ENCODE results near the gene KIRREL3.
"Not testable (repeated sequence)": the region's sequence is repeated elsewhere in the genome, so short reads cannot be mapped to it uniquely, and the experiment has no call there.

Gene KIRREL3

GRCh38 chr11:126394036-126394435 is 606.5 kb downstream of the KIRREL3 start:
- DNase-seq (ENCODE audit: insufficient read length, low spot score) = no peak

DNA sequence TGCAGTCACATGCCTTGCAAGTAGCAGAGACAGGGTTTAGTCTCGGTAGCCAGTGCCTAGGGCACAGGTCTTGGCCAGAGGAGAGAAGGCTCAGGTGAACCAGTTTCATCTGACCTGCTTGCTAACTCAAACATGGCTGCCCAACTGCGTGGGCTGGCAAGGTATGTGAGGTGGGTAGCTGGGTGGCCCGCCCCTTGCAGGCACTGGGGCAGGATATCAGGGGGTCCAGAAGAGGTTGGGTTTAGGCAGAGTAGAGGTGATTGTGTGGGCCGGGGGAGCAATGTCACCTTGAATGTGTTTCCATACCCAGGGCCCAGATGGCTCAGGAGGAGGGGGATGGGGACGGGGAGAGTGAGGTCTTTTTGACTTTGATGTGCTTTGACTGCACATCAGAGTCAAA is 607.4 kb downstream of the KIRREL3 start:
- DNase-seq (ENCODE audit: insufficient read length, low spot score) = no peak
- TF ChIP-seq POLR2A (IDR thresholded peaks at IDR 0.05; ENCODE audit: low read depth, low read length) (no peak), POU2F2 (IDR thresholded peaks at IDR 0.05; ENCODE audit: low read depth, low read length) (no peak), POLR2AphosphoS5 (IDR thresholded peaks at IDR 0.05; ENCODE audit: low read depth, low read length) (no peak), TAF1 (IDR thresholded peaks at IDR 0.05; ENCODE audit: low read depth, low read length) (no peak), SPI1 (IDR thresholded peaks at IDR 0.05; ENCODE audit: low read depth, low read length) (no peak), PAX5 (IDR thresholded peaks at IDR 0.05; ENCODE audit: insufficient read depth, low read length, severe bottlenecking) (no peak)
- FAIRE-seq = no peak

More at GRCh38 chr11:126394036-126394435, 606.5 kb downstream of the KIRREL3 start:
- TF ChIP-seq SPI1 (IDR thresholded peaks at IDR 0.05; ENCODE audit: low read depth, low read length) = no peak
- FAIRE-seq = no peak

DNA sequence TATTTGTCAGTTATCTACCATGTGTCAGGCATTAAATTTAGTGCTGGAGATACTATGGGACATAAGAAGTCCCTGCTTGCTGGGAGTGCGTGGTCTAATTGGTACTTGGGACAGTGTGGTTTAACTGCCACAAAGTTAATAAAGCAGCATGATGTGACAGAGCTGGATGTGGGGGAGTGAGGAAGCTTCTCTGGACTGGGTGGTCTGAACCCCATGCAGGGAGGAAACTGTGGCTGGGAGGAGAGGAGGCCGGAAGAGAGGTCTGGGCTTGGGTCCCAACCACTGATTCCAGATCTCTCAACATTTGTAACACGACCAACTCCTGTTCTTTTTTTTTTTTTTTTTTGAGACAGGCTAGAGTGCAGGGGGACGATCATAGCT is 607.9 kb downstream of the KIRREL3 start:
- DNase-seq (ENCODE audit: insufficient read length, low spot score) (no peak), FAIRE-seq (peak; percentile 40)
- TF ChIP-seq PAX5 (IDR thresholded peaks at IDR 0.05; ENCODE audit: insufficient read depth, low read length, severe bottlenecking) (no peak), SPI1 (IDR thresholded peaks at IDR 0.05; ENCODE audit: low read depth, low read length) (no peak), TAF1 (IDR thresholded peaks at IDR 0.05; ENCODE audit: low read depth, low read length) (no peak), POU2F2 (IDR thresholded peaks at IDR 0.05; ENCODE audit: low read depth, low read length) (no peak), POLR2A (IDR thresholded peaks at IDR 0.05; ENCODE audit: low read depth, low read length) (no peak), POLR2AphosphoS5 (IDR thresholded peaks at IDR 0.05; ENCODE audit: low read depth, low read length) (no peak)

DNA sequence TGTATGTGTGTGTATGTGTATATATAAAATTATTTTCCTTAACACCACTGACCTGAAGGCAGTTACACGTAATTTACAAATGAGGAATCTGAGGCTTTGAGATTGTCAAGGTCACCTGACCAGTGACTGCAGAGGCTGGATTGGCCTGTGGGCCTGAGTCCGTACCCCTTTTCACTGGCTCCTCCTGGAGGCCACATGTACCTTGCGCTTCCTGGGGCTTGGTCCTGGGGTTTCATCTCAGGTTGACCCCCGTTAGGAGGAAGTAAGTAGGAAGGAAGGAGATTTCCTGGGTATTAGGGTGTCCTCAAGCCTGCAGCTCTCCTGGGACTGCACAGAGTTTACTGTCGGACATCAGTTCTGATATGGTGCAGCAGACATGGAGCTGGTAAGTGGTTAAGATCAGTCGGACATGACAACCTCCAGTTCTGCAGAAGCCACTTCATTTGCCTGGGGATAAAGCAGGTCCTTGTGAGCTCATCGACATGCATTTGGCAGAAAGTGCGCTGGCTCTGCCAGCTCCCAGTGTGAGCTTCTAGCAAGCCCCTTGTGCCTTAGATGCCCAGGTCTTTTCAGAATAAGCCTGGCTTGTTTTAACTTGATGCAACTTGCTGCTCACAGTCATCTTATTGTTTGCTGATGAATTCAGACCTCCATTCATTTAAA is 608.5 kb downstream of the KIRREL3 start:
- no peak for DNase-seq (ENCODE audit: insufficient read length, low spot score)
- TF ChIP-seq POLR2A (IDR thresholded peaks at IDR 0.05; ENCODE audit: low read depth, low read length) (no peak), SPI1 (IDR thresholded peaks at IDR 0.05; ENCODE audit: low read depth, low read length) (no peak), POLR2AphosphoS5 (IDR thresholded peaks at IDR 0.05; ENCODE audit: low read depth, low read length) (no peak), POU2F2 (IDR thresholded peaks at IDR 0.05; ENCODE audit: low read depth, low read length) (no peak), PAX5 (IDR thresholded peaks at IDR 0.05; ENCODE audit: insufficient read depth, low read length, severe bottlenecking) (no peak), TAF1 (IDR thresholded peaks at IDR 0.05; ENCODE audit: low read depth, low read length) (no peak)
- peak; percentile 70 for FAIRE-seq

DNA sequence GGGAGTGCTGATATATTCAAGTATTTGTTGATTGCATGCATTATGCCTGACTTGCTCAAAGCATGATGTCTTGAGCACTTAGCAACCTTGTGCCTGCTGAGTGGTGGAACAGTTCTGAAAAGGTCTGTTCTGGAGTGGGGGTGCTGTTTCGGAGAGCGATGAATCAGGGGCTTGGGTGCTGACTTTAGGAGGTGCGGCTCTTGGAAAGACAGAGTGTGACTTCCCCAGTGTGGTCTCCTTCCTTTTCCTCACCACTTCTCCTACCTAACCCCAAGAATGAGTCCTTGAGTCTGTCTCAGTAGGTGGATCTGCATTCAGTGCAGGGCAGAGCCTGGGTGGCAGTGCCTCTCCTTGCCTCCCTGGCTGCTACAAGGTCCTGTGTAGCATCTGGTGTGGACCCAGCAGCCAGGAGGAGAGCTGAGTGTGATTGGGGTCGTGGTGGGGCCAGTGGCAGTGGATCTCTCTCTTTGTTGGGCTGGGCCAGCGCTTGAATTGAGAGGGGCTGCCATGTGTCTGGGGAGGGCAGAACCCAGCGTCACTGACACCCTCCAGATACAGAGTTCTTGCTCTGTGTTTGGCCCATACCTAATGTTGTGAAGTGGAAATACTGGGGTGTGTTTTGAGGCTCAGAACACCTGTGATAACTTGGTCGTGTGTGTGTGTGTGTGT is 609.1 kb downstream of the KIRREL3 start:
- FAIRE-seq (no peak), DNase-seq (ENCODE audit: insufficient read length, low spot score) (no peak)
- TF ChIP-seq POLR2AphosphoS5 (IDR thresholded peaks at IDR 0.05; ENCODE audit: low read depth, low read length) = no peak
- no peak for TF ChIP-seq TAF1 (IDR thresholded peaks at IDR 0.05; ENCODE audit: low read depth, low read length)
- TF ChIP-seq PAX5 (IDR thresholded peaks at IDR 0.05; ENCODE audit: insufficient read depth, low read length, severe bottlenecking) = no peak

GRCh38 chr11:126390272-126390867 is 610.2 kb downstream of the KIRREL3 start:
- DNase-seq (ENCODE audit: insufficient read length, low spot score) = no peak
- no peak for FAIRE-seq
- TF ChIP-seq PAX5 (IDR thresholded peaks at IDR 0.05; ENCODE audit: insufficient read depth, low read length, severe bottlenecking) (no peak), POLR2A (IDR thresholded peaks at IDR 0.05; ENCODE audit: low read depth, low read length) (no peak), POU2F2 (IDR thresholded peaks at IDR 0.05; ENCODE audit: low read depth, low read length) (no peak), POLR2AphosphoS5 (IDR thresholded peaks at IDR 0.05; ENCODE audit: low read depth, low read length) (no peak), SPI1 (IDR thresholded peaks at IDR 0.05; ENCODE audit: low read depth, low read length) (no peak), TAF1 (IDR thresholded peaks at IDR 0.05; ENCODE audit: low read depth, low read length) (no peak)

DNA sequence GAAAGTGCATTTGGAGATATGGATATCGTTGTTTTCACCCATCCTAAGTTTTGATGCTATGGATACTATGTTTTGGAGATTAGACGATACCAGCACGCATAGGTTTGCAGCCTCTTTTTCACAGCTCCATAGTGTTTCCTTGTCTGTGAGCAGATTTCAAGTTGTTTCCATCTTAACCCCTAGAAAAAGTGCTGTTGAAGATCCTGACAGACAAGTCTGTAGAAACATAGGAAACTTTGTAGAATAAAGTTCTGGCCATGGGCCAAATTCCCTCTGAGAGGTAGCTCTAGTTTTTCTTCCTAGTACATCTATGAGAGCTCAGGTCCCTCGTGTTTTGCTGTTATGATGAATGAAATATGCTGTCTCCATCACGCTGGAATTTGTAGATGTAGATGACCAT is 612.7 kb downstream of the KIRREL3 start:
- no peak for TF ChIP-seq TAF1 (IDR thresholded peaks at IDR 0.05; ENCODE audit: low read depth, low read length)
- TF ChIP-seq POLR2A (IDR thresholded peaks at IDR 0.05; ENCODE audit: low read depth, low read length) = no peak
- no peak for TF ChIP-seq SPI1 (IDR thresholded peaks at IDR 0.05; ENCODE audit: low read depth, low read length)
- no peak for TF ChIP-seq POLR2AphosphoS5 (IDR thresholded peaks at IDR 0.05; ENCODE audit: low read depth, low read length)
- TF ChIP-seq PAX5 (IDR thresholded peaks at IDR 0.05; ENCODE audit: insufficient read depth, low read length, severe bottlenecking) = no peak
- no peak for TF ChIP-seq POU2F2 (IDR thresholded peaks at IDR 0.05; ENCODE audit: low read depth, low read length)
- FAIRE-seq (no peak), DNase-seq (ENCODE audit: insufficient read length, low spot score) (no peak)

GRCh38 chr11:126386729-126387071 is 613.9 kb downstream of the KIRREL3 start:
- peak; percentile 63 for FAIRE-seq
- not testable (repeated sequence) for DNase-seq (ENCODE audit: insufficient read length, low spot score)

- TF ChIP-seq SPI1 (IDR thresholded peaks at IDR 0.05; ENCODE audit: low read depth, low read length) = no peak
- TF ChIP-seq POU2F2 (IDR thresholded peaks at IDR 0.05; ENCODE audit: low read depth, low read length) = no peak
- no peak for TF ChIP-seq PAX5 (IDR thresholded peaks at IDR 0.05; ENCODE audit: insufficient read depth, low read length, severe bottlenecking)
- no peak for TF ChIP-seq POLR2A (IDR thresholded peaks at IDR 0.05; ENCODE audit: low read depth, low read length)
- no peak for TF ChIP-seq TAF1 (IDR thresholded peaks at IDR 0.05; ENCODE audit: low read depth, low read length)
- TF ChIP-seq POLR2AphosphoS5 (IDR thresholded peaks at IDR 0.05; ENCODE audit: low read depth, low read length) = no peak
- DNase-seq (ENCODE audit: insufficient read length, low spot score) (no peak), FAIRE-seq (peak; percentile 48)
Measured at GRCh38 chr11:126385991-126386728, 614.4 kb downstream of the KIRREL3 start.
